GM21515 (cell line): Measurements from ENCODE around the gene NSG1.

Experiments
- ATAC-seq: cut with Tn5 transposase; IDR thresholded peaks from one replicate; pipeline ENCODE4 v1.9.1; 2021; ENCODE audit not compliant: unreplicated experiment

Gene NSG1

GRCh38 chr4:4428966-4429875, 42.3 kb downstream of the NSG1 start:
- ATAC-seq, result no peak

GRCh38 chr4:4430492-4431195, 43.7 kb downstream of the NSG1 start:
- no peak for ATAC-seq

DNA sequence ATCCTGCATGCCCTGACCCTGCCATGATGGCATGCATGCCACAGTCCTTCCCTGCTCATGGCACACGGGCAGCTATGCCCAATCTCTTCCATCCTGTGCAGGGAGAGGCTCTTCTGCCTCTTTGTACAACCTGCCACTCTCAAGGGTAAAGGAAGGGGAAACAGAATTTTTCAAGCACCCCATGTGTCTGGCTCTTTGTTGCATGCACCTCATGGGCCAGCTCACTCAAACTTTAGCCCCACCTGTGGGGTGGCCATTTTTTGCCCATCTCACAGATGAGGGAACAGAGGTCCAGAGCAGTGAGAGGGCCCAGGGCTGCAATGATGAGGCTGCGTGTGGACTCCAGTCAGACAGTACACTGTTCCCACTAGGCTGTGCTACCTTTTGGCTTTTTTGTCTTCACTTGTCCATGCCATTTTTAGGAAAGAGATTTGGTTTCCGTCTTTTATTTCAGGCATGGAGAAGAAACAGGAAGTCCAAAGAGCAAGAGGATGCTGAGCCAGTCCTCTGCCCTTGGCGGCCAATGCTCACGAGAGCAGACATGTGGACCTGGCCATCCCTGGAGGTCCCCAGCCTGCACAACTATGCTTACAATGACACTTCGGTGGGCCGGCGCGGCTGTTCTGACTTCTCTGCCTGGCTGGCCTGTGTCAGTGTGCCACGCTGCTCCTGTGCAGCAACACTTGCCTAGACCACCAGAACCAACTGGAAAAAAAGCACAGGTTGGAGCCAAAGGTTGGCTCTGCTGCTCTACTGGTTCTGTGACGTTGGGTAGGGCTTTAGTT, 45.6 kb downstream of the NSG1 start:
- no peak for ATAC-seq

- ATAC-seq, result no peak
Measured at GRCh38 chr4:4433941-4434340, 47.0 kb downstream of the NSG1 start.

DNA sequence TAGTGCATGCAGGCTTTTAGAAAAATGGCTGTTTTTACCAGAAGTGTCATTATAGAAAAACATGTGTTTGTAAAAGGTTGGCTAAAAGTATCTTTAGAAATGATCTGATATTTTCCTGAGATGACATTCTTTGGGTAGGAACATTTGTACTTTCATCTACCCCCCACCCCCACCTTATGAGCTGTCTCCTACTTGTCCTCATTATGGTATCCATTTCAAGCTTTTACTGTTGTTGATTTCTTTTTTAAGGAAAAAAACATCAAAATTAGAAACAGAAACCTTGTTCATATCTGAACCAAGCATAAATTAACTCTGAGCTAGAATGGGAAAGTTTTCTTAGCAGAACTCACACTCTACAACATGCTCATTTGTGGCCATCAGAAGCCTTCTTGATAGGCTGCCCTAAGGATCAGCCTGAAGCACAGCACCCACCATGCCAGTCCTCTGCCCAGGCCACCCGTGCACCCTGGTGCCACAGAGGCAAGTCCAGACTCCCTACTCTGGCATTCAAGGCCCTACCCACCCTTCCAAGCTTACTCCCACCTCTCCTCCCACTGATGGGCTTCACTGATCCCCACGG, 49.4 kb downstream of the NSG1 start:
- no peak for ATAC-seq

GRCh38 chr4:4437798-4438470, 51.0 kb downstream of the NSG1 start:
- no peak for ATAC-seq

- ATAC-seq, result no peak
Measured at GRCh38 chr4:4438891-4439290, 52.0 kb downstream of the NSG1 start.

GRCh38 chr4:4439782-4440181, 52.9 kb downstream of the NSG1 start:
- ATAC-seq, result no peak

GRCh38 chr4:4440333-4441061, 53.6 kb downstream of the NSG1 start:
- no peak for ATAC-seq

DNA sequence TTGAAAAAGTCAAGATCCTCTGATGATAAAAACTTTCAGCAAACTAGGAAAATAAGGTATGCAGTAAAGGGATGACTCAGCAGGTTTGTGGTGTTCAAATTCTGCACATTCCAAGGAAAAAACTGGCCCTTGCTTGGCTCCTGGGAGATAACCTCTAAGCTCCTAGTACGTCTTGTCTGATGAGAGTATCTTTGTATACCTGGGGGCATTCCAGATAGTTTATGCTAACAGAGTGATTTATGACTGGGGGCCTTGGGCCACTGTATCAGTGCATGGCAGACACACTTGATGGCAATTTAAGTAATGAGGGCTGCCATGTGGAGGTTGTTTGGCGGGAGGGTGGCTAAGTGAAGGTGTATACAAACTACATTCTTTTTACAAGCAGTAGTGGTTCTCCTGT, 56.9 kb downstream of the NSG1 start:
- no peak for ATAC-seq

DNA sequence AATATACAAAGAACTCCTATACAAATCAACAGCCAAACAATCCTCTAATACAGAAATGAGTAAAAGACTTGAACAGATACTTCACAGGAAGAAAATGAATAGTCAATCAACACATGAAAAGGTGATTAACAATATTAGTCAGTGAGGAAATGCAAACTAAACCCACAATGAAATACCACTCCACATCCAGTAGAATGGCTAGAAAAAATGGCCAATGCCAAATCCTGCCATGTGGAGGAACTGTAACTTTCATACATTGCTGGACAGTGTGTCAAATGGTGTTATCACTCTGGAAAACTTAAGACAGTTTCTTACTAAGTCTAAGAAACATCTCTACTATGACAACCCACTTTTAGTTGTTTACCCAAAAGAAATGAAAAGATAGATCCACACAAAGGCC, 59.5 kb downstream of the NSG1 start:
- no peak for ATAC-seq

GRCh38 chr4:4455210-4455865, 68.4 kb downstream of the NSG1 start:
- peak; percentile 68 for ATAC-seq

GRCh38 chr4:4456351-4456750, 69.4 kb downstream of the NSG1 start:
- ATAC-seq, result no peak

- ATAC-seq, result no peak
Measured at GRCh38 chr4:4456816-4457578, 70.1 kb downstream of the NSG1 start.

DNA sequence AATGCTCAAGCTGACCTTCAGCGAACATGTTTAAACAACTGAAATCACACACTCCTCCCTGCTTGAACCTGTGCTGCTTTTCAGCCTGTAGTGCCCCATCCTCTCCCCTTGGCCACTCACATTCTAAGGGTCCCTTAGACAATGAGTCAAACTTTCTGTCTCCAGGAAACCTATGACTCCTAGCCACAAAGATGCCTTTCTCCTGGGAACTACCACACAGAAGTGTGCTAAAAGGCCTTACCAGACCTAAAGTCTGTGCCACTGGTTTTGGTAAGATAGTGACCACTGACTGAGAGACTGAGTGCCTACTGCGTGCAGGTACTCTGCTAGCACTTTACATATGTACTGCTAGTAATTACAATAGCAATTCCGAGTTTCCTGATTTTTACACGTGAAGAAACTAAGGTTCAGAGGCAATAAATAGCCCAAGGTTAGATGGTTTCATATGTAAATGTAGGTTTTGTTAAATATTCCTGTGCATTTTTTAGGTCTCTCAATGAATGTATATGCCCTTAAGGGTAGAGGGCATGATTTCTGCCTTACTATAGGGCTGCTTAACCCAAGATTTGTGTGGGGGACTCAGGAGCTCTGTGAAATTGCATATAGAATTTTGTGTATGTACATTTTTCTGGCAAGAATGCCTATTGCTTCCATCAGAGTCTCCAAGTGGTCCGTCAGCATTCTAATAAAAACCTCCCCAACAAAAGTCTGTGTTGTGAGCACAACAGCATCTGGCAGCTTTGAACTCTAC, 71.1 kb downstream of the NSG1 start:
- ATAC-seq, result no peak

GRCh38 chr4:4459181-4459580, 72.3 kb downstream of the NSG1 start:
- no peak for ATAC-seq

DNA sequence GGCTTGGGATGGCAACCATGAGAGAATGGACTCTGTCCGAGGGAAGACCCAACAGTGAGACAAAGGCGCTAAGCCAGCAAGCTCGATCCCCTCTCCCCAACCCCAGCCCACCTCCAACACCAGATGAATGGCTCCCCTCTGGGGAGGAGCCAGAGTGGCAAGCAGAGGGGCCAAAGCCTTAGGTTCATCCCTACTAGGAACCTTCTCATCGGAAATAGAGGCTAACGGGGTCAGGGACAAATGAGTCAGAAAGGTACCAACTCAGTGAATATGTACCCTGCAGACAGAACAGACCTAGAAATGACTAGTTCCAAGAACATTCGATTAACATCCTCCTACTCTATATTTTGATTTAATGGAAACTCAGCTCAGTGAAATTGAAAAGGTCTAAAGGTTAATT, 73.9 kb downstream of the NSG1 start:
- ATAC-seq, result no peak

DNA sequence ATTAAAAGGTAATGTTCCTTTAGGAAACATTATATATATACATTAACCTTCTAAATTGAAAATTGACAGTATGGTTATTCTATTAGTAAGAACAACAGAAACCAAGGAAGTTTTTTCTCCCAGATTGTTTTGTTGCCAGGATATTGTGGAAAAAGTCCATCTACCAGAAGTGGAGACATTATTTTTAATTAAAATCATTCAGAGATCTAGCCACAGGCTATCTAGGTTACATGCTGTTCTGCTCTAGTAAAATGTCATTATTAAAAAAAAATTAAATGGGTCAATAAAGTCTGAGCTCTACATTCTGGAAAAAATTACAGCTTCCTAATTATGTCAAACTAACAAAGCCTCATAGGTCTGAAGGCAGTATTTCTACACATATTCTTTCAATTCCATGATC, 74.3 kb downstream of the NSG1 start:
- ATAC-seq, result no peak
